ENCODE results near the gene C1orf122. TPM values are rescaled to one million over a fixed set of nuclear protein-coding genes. Genes with fewer than 3 reads are reported as not detected.

Gene C1orf122
- total RNA-seq, 1 donor from 2014 or later = 112 TPM

- DNase-seq (ENCODE audit: low read depth) = no peak
- Histone ChIP-seq H3K27me3 (ENCODE audit: control insufficient read depth, insufficient read depth, low read length) (no peaks in the 10 kb centered on the region), H3K4me3 (ENCODE audit: low read depth, low read length) (no peak overlapping the region), H3K36me3 (ENCODE audit: control insufficient read depth, insufficient read depth, low read length) (peaks cover 1% of the 10 kb centered on the region)
- TF ChIP-seq CTCF (IDR thresholded peaks at IDR 0.05; ENCODE audit: insufficient read depth, low read length, poor library complexity, severe bottlenecking) = no peak
Measured at GRCh38 chr1:37851262-37851661, 43.7 kb downstream of the C1orf122 start.

GRCh38 chr1:37851782-37852210 lies 44.2 kb downstream of the C1orf122 start:
- no peak overlapping the region for H3K4me3 ChIP-seq (ENCODE audit: low read depth, low read length)
- no peaks in the 10 kb centered on the region for H3K27me3 ChIP-seq (ENCODE audit: control insufficient read depth, insufficient read depth, low read length)
- TF ChIP-seq CTCF (IDR thresholded peaks at IDR 0.05; ENCODE audit: insufficient read depth, low read length, poor library complexity, severe bottlenecking) = no peak
- DNase-seq (ENCODE audit: low read depth) = no peak
- peaks cover 1% of the 10 kb centered on the region for H3K36me3 ChIP-seq (ENCODE audit: control insufficient read depth, insufficient read depth, low read length)

DNA sequence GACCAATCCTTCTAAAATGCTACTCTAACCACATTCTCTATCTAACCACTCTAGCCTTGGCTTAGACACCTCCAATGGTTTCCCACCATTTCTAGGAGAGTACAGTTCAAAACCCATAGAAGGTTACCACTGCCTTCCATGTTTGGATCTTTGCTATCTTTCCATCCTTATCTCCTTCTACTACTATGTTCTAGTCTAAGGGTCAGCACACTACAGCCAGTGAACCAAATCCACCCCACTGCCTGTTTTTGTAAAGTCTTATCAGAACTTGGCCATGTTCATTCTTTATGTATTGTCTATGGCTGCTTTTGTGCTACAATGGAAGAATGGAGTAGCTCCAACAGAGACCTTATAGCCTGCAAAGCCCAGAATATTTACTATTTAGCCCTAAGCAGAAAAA lies 45.6 kb downstream of the C1orf122 start:
- Histone ChIP-seq H3K4me3 (ENCODE audit: low read depth, low read length) (no peak overlapping the region), H3K27me3 (ENCODE audit: control insufficient read depth, insufficient read depth, low read length) (no peaks in the 10 kb centered on the region), H3K36me3 (ENCODE audit: control insufficient read depth, insufficient read depth, low read length) (peaks cover 4% of the 10 kb centered on the region)
- DNase-seq (ENCODE audit: low read depth) = no peak
- TF ChIP-seq CTCF (IDR thresholded peaks at IDR 0.05; ENCODE audit: insufficient read depth, low read length, poor library complexity, severe bottlenecking) = no peak

- Histone ChIP-seq H3K36me3 (ENCODE audit: control insufficient read depth, insufficient read depth, low read length) (peaks cover 4% of the 10 kb centered on the region), H3K4me3 (ENCODE audit: low read depth, low read length) (no peak overlapping the region), H3K27me3 (ENCODE audit: control insufficient read depth, insufficient read depth, low read length) (no peaks in the 10 kb centered on the region)
- no peak for TF ChIP-seq CTCF (IDR thresholded peaks at IDR 0.05; ENCODE audit: insufficient read depth, low read length, poor library complexity, severe bottlenecking)
- DNase-seq (ENCODE audit: low read depth) = no peak
Measured at GRCh38 chr1:37854406-37854805, 46.8 kb downstream of the C1orf122 start.

Other genes starting within 250 kb of the C1orf122 start
- gene GNL2, start 211.9 kb upstream of the C1orf122 start, total RNA-seq = 47.8 and 52.6 TPM in 2 replicates
- 0.08 and 0.14 TPM in 2 replicates for gene RSPO1, start 172.9 kb upstream of the C1orf122 start, total RNA-seq
- gene CDCA8, start 115.3 kb upstream of the C1orf122 start, total RNA-seq = 3.1 and 4.0 TPM in 2 replicates
- gene EPHA10, start 42.7 kb upstream of the C1orf122 start, total RNA-seq = 0.13 and 0.55 TPM in 2 replicates
- 6.4 and 8.7 TPM in 2 replicates for gene MANEAL, start 13.9 kb upstream of the C1orf122 start, total RNA-seq
- gene YRDC, start 418 bp downstream of the C1orf122 start, total RNA-seq = 48.7 and 54.7 TPM in 2 replicates
- gene MTF1, start 51.8 kb downstream of the C1orf122 start, total RNA-seq = 4.3 and 5.2 TPM in 2 replicates
- 18.9 and 19.6 TPM in 2 replicates for gene INPP5B, start 139.3 kb downstream of the C1orf122 start, total RNA-seq
- gene SF3A3, start 182.2 kb downstream of the C1orf122 start, total RNA-seq = 50.7 and 79.6 TPM in 2 replicates
- 40.8 and 48.0 TPM in 2 replicates for gene FHL3, start 197.7 kb downstream of the C1orf122 start, total RNA-seq
- gene UTP11, start 204.9 kb downstream of the C1orf122 start, total RNA-seq = 42.8 and 62.3 TPM in 2 replicates
- 0.08 TPM in 1 of 2 replicates, not detected in the other for gene POU3F1, start 239.0 kb downstream of the C1orf122 start, total RNA-seq

Measured in kidney epithelial cell (primary cell).